DND-41 (cell line): ENCODE measurements around the gene CSF3R.

Experiments used
- EZH2 ChIP-seq: IDR thresholded peaks from 3 replicates; pipeline ENCODE4 v1.6.1; 2012; ENCODE audit warnings: borderline replicate concordance, low read depth, mild to moderate bottlenecking, moderate library complexity, low read length, inconsistent platforms; ENCODE audit not compliant: severe bottlenecking
- TF ChIP-seq, protein P1 (sequence below): IDR thresholded peaks from 2 replicates; pipeline ENCODE4 v1.5.1; 2012; ENCODE audit warnings: borderline replicate concordance, low read length, moderate library complexity, mild to moderate bottlenecking; ENCODE audit not compliant: poor library complexity, severe bottlenecking; ENCODE audit errors: extremely low read depth

DNA sequence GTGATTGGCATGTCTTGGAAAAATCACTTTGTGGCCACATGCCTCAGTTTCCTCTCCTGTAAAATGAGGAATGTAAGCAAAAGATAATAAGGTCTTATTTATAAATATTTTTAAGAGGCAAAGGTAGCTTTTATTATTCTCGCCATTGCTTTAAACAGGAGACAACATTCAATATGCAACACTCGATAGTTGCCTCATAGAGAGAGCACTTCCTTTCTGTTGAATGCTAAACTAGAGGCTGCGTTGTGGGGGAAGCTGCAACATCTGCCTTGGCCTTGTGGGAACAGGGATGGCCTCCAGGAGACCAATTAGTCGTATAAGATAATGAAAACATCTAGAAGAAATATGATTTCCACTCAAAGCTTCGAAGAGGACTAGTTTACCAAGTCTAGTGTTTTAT is 36.0 kb downstream of the CSF3R start:
- TF ChIP-seq, protein P1, sequence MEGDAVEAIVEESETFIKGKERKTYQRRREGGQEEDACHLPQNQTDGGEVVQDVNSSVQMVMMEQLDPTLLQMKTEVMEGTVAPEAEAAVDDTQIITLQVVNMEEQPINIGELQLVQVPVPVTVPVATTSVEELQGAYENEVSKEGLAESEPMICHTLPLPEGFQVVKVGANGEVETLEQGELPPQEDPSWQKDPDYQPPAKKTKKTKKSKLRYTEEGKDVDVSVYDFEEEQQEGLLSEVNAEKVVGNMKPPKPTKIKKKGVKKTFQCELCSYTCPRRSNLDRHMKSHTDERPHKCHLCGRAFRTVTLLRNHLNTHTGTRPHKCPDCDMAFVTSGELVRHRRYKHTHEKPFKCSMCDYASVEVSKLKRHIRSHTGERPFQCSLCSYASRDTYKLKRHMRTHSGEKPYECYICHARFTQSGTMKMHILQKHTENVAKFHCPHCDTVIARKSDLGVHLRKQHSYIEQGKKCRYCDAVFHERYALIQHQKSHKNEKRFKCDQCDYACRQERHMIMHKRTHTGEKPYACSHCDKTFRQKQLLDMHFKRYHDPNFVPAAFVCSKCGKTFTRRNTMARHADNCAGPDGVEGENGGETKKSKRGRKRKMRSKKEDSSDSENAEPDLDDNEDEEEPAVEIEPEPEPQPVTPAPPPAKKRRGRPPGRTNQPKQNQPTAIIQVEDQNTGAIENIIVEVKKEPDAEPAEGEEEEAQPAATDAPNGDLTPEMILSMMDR = no peak
- TF ChIP-seq EZH2 = no peak
